Transverse colon (tissue), 3 donors: Measurements from ENCODE around the gene AGR3.

Experiments
- CTCF ChIP-seq, 5 experiments: fragments of 200-600 bp in 3 of 5; fragments of 450-650 bp in 2 of 5; sonication (generic) in 3 of 5; IDR thresholded peaks; 1 replicate in 2 of 5; 2 replicates in 3 of 5; pipeline ENCODE4 v1.5.1; 2016 to 2017; ENCODE audit warnings: antibody characterized with exemption in 5 of 5, inconsistent platforms in 3 of 5, mild to moderate bottlenecking in 2 of 5, moderate library complexity in 1 of 5
- EP300 ChIP-seq: sonication (generic); formaldehyde crosslinking; IDR thresholded peaks from one replicate; pipeline ENCODE4 v1.6.1; 2017; ENCODE audit warnings: antibody characterized with exemption, low read depth
- POLR2A ChIP-seq: fragments of 450-650 bp; IDR thresholded peaks from one replicate; pipeline ENCODE4 v1.6.1; 2016; ENCODE audit warnings: antibody characterized with exemption, mild to moderate bottlenecking, moderate library complexity

- TF ChIP-seq CTCF (IDR thresholded peaks at IDR 0.05) (no peak), POLR2A (no peak), EP300 (no peak)
These were observed 71.2 kb downstream of the AGR3 start for GRCh38 chr7:16810573-16810972.
